MCF 10A (cell line): ENCODE measurements around the gene ACOXL. TPM values are rescaled to one million over a fixed set of nuclear protein-coding genes. Genes with fewer than 3 reads are reported as not detected.

ENCODE experiments used
- BruUV-seq: library from RNA; stranded (reverse); fragments of 400-500 nt; replicated peaks from 2 replicates; lab custom pipeline; 2021; lab: Mats Ljungman, UMichigan
- CTCF ChIA-PET: fragments of 300-600 bp; sonication (Branson Sonifier 250); formaldehyde crosslinking; extraction: SDS; loops from one replicate; lab custom pipeline; 2021; ENCODE audit warnings: antibody characterized with exemption, inconsistent platforms; lab: Yijun Ruan, JAX
- POLR2A ChIA-PET: fragments of 300-600, 350-650 bp; sonication (Branson Sonifier 250); formaldehyde crosslinking; extraction: SDS; loops from one replicate; lab custom pipeline; 2020; ENCODE audit warnings: antibody characterized with exemption, inconsistent platforms; lab: Yijun Ruan, JAX
- DNase-seq: peaks from one replicate; pipeline ENCODE4 v3.0.0-alpha.2; 2018; ENCODE audit not compliant: unreplicated experiment
- H3K27ac Mint-ChIP-seq: one replicate; pipeline ENCODE4 v1.8.0; 2022; ENCODE audit warnings: mild to moderate bottlenecking, low read depth, mixed read lengths; ENCODE audit not compliant: unreplicated experiment
- H3K27me3 Mint-ChIP-seq: one replicate; pipeline ENCODE4 v1.8.0; 2022; ENCODE audit warnings: mixed read lengths; ENCODE audit not compliant: insufficient read depth, unreplicated experiment
- H3K36me3 Mint-ChIP-seq: one replicate; pipeline ENCODE4 v1.8.0; 2022; ENCODE audit warnings: mild to moderate bottlenecking, moderate library complexity, mixed read lengths; ENCODE audit not compliant: insufficient read depth, unreplicated experiment
- H3K4me1 Mint-ChIP-seq: one replicate; pipeline ENCODE4 v1.8.0; 2022; ENCODE audit warnings: mixed read lengths; ENCODE audit not compliant: insufficient read depth, unreplicated experiment
- H3K4me3 Mint-ChIP-seq: one replicate; pipeline ENCODE4 v1.8.0; 2022; ENCODE audit warnings: mild to moderate bottlenecking, moderate library complexity, mixed read lengths; ENCODE audit not compliant: unreplicated experiment
- H3K9me3 Mint-ChIP-seq: one replicate; pipeline ENCODE4 v1.8.0; 2022; ENCODE audit warnings: mixed read lengths; ENCODE audit not compliant: unreplicated experiment
- CTCF ChIP-seq: fragments of 200-600 bp; IDR thresholded peaks from one replicate; pipeline ENCODE4 v1.8.0; 2022; ENCODE audit warnings: antibody characterized with exemption, mild to moderate bottlenecking; ENCODE audit not compliant: unreplicated experiment
- intact Hi-C: fragments of 100-400 bp; cut with micrococcal nuclease; formaldehyde crosslinking; loops from 2 replicates; pipeline ENCODE4 v1.14.1; 2022
- total RNA-seq: library from RNA; stranded (reverse); gene quantifications from 2 replicates; pipeline ENCODE4 v1.2.3, GENCODE V29; 2022

ACOXL gene
- total RNA-seq, 1 experiment from 2014 or later: not detected

- Mint-ChIP-seq H3K9me3 (peaks cover 11% of the 10 kb centered on the region), H3K36me3 (no peaks in the 10 kb centered on the region), H3K4me1 (no peaks in the 10 kb centered on the region), H3K27ac (no peak overlapping the region), H3K27me3 (peaks cover 22% of the 10 kb centered on the region), H3K4me3 (no peak overlapping the region)
- DNase-seq: no peak
- CTCF ChIA-PET: interaction anchor here (0.7 kb wide), 1 partner anchor 203 kb away, joined by 4 read pairs; no protein-coding TSS in a partner anchor
- POLR2A ChIA-PET: interaction anchor here (0.6 to 0.7 kb wide), 2 partner anchors 25 to 42 kb away, joined by 3 to 4 read pairs; no protein-coding TSS in a partner anchor
- no peak for TF ChIP-seq CTCF
- intact Hi-C loops: no loop called here
- no TSS peak for BruUV-seq
Measured at GRCh38 chr2:110970201-110970600, 237.8 kb downstream of the ACOXL start.

- no peaks in the 10 kb centered on the region for H3K4me1 Mint-ChIP-seq
- H3K27ac Mint-ChIP-seq: no peak overlapping the region
- H3K4me3 Mint-ChIP-seq: no peak overlapping the region
- intact Hi-C loops: no loop called here
- peaks cover 11% of the 10 kb centered on the region for H3K9me3 Mint-ChIP-seq
- TF ChIP-seq CTCF: no peak
- H3K36me3 Mint-ChIP-seq: no peaks in the 10 kb centered on the region
- peaks cover 22% of the 10 kb centered on the region for H3K27me3 Mint-ChIP-seq
- ChIA-PET POLR2A (no interaction called here), CTCF (no interaction called here)
- DNase-seq: no peak
- BruUV-seq: no TSS peak
Measured at GRCh38 chr2:110971811-110972210, 239.4 kb downstream of the ACOXL start.

- no TSS peak for BruUV-seq
- no peak for DNase-seq
- no peak overlapping the region for H3K4me3 Mint-ChIP-seq
Measured at GRCh38 chr2:110973262-110973661, 240.9 kb downstream of the ACOXL start.

GRCh38 chr2:110977403-110977802 is 245.0 kb downstream of the ACOXL start:
- no peak for DNase-seq
- CTCF ChIA-PET: interaction anchor here (0.6 kb wide), 1 partner anchor 19 kb away, joined by 3 read pairs; no protein-coding TSS in a partner anchor
- Mint-ChIP-seq H3K27me3 (no peaks in the 10 kb centered on the region), H3K27ac (no peak overlapping the region), H3K9me3 (no peaks in the 10 kb centered on the region), H3K4me1 (no peaks in the 10 kb centered on the region), H3K36me3 (no peaks in the 10 kb centered on the region), H3K4me3 (no peak overlapping the region)
- POLR2A ChIA-PET: no interaction called here
- BruUV-seq: no TSS peak
- intact Hi-C loops: no loop called here
- no peak for TF ChIP-seq CTCF

More at GRCh38 chr2:110973262-110973661, 240.9 kb downstream of the ACOXL start:
- ChIA-PET CTCF (interaction anchor here (0.8 kb wide), 1 partner anchor 223 kb away, joined by 4 read pairs; no protein-coding TSS in a partner anchor), POLR2A (no interaction called here)
- Mint-ChIP-seq H3K9me3 (peaks cover 8% of the 10 kb centered on the region), H3K27me3 (peaks cover 17% of the 10 kb centered on the region), H3K36me3 (no peaks in the 10 kb centered on the region), H3K27ac (no peak overlapping the region), H3K4me1 (no peaks in the 10 kb centered on the region)
- intact Hi-C loops: no loop called here
- no peak for TF ChIP-seq CTCF
